Liver (tissue), 3 donors: ENCODE data around the gene CBY3.
"Not testable (repeated sequence)": the region's sequence is repeated elsewhere in the genome, so short reads cannot be mapped to it uniquely, and the experiment has no call there.

Experiments used
- EGR1 ChIP-seq, 2 donors: IDR thresholded peaks; 2 replicates each; pipeline ENCODE4 v1.6.1; 2016 to 2018; ENCODE audit warnings: antibody characterized with exemption in 2 of 2, low read depth in 2 of 2
- FOXA1 ChIP-seq: IDR thresholded peaks from 2 replicates; pipeline ENCODE4 v1.6.1; 2016; ENCODE audit warnings: antibody characterized with exemption
- GABPA ChIP-seq, 2 donors: IDR thresholded peaks in 1 of 2; conservative IDR thresholded peaks in 1 of 2; 2 replicates each; pipeline ENCODE4 v1.6.1; 2016; ENCODE audit warnings: antibody characterized with exemption in 2 of 2, mild to moderate bottlenecking in 1 of 2, moderate library complexity in 1 of 2
- JUND ChIP-seq, 2 donors: IDR thresholded peaks; 2 replicates each; pipeline ENCODE4 v1.6.1; 2016; ENCODE audit warnings: antibody characterized with exemption in 2 of 2
- RAD21 ChIP-seq, 2 donors: IDR thresholded peaks; 2 replicates each; pipeline ENCODE4 v1.6.1; 2016; ENCODE audit warnings: antibody characterized with exemption in 2 of 2, mild to moderate bottlenecking in 2 of 2
- RXRA ChIP-seq, 2 donors: IDR thresholded peaks; 2 replicates each; pipeline ENCODE4 v1.6.1; 2017 to 2018; ENCODE audit warnings: antibody characterized with exemption in 2 of 2, mild to moderate bottlenecking in 1 of 2
- SP1 ChIP-seq: IDR thresholded peaks from 2 replicates; pipeline ENCODE4 v1.6.1; 2018; ENCODE audit warnings: antibody characterized with exemption, mild to moderate bottlenecking
- TAF1 ChIP-seq: conservative IDR thresholded peaks from 2 replicates; pipeline ENCODE4 v1.6.1; 2016; ENCODE audit warnings: antibody characterized with exemption, mild to moderate bottlenecking
- YY1 ChIP-seq: IDR thresholded peaks from 2 replicates; pipeline ENCODE4 v1.6.1; 2016; ENCODE audit warnings: antibody characterized with exemption, mild to moderate bottlenecking
- TF ChIP-seq, protein P1 (sequence below): IDR thresholded peaks from 2 replicates; pipeline ENCODE4 v1.6.1; 2016; ENCODE audit warnings: antibody characterized with exemption, mild to moderate bottlenecking
- TF ChIP-seq, protein P2 (sequence below): fragments of 150-350 bp; IDR thresholded peaks from 2 replicates; pipeline ENCODE4 v1.5.1; 2017; ENCODE audit warnings: improper control_type of control experiment, low read depth, low read length; ENCODE audit not compliant: missing input control
- TF ChIP-seq, protein P3 (sequence below): IDR thresholded peaks from 2 replicates; pipeline ENCODE4 v1.6.1; 2016; ENCODE audit warnings: antibody characterized with exemption
- TF ChIP-seq, protein P4 (sequence below): IDR thresholded peaks from 2 replicates; pipeline ENCODE4 v1.6.1; 2016; ENCODE audit warnings: antibody characterized with exemption
- donor health status: healthy.
- donor health status: healthy.

DNA sequence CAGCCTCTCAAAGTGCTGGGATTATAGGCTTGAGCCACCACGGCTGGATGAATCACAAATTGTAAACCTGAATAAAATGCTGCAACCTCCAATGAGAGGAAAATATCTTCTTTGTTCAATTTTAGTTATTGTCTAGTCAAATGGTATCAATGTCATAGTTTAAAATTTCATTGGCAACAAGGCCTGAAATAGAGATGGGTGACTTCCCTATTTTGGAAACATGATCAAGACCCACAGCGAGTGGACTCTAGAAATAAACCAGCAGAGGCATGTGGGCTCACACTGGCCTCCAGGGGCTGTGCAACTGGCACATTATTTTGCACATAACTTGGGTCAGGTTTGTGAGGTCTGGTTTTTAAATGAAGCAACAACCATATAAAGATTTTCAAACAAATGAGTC lies 27.7 kb downstream of the CBY3 start:
- TF ChIP-seq, protein P1, sequence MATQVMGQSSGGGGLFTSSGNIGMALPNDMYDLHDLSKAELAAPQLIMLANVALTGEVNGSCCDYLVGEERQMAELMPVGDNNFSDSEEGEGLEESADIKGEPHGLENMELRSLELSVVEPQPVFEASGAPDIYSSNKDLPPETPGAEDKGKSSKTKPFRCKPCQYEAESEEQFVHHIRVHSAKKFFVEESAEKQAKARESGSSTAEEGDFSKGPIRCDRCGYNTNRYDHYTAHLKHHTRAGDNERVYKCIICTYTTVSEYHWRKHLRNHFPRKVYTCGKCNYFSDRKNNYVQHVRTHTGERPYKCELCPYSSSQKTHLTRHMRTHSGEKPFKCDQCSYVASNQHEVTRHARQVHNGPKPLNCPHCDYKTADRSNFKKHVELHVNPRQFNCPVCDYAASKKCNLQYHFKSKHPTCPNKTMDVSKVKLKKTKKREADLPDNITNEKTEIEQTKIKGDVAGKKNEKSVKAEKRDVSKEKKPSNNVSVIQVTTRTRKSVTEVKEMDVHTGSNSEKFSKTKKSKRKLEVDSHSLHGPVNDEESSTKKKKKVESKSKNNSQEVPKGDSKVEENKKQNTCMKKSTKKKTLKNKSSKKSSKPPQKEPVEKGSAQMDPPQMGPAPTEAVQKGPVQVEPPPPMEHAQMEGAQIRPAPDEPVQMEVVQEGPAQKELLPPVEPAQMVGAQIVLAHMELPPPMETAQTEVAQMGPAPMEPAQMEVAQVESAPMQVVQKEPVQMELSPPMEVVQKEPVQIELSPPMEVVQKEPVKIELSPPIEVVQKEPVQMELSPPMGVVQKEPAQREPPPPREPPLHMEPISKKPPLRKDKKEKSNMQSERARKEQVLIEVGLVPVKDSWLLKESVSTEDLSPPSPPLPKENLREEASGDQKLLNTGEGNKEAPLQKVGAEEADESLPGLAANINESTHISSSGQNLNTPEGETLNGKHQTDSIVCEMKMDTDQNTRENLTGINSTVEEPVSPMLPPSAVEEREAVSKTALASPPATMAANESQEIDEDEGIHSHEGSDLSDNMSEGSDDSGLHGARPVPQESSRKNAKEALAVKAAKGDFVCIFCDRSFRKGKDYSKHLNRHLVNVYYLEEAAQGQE = not testable (repeated sequence)
- TF ChIP-seq YY1; FOXA1; TAF1; RXRA (IDR thresholded peaks at IDR 0.05); GABPA (IDR thresholded peaks at IDR 0.05 in 1 of 2, conservative IDR thresholded peaks at IDR 0.05 in 1 of 2); SP1; RAD21 (IDR thresholded peaks at IDR 0.05); JUND (IDR thresholded peaks at IDR 0.05); EGR1 (IDR thresholded peaks at IDR 0.05; ENCODE audit: low read depth in 2 of 2): not testable (repeated sequence)
- TF ChIP-seq, protein P2, sequence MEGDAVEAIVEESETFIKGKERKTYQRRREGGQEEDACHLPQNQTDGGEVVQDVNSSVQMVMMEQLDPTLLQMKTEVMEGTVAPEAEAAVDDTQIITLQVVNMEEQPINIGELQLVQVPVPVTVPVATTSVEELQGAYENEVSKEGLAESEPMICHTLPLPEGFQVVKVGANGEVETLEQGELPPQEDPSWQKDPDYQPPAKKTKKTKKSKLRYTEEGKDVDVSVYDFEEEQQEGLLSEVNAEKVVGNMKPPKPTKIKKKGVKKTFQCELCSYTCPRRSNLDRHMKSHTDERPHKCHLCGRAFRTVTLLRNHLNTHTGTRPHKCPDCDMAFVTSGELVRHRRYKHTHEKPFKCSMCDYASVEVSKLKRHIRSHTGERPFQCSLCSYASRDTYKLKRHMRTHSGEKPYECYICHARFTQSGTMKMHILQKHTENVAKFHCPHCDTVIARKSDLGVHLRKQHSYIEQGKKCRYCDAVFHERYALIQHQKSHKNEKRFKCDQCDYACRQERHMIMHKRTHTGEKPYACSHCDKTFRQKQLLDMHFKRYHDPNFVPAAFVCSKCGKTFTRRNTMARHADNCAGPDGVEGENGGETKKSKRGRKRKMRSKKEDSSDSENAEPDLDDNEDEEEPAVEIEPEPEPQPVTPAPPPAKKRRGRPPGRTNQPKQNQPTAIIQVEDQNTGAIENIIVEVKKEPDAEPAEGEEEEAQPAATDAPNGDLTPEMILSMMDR = not testable (repeated sequence)
- TF ChIP-seq, protein P3, sequence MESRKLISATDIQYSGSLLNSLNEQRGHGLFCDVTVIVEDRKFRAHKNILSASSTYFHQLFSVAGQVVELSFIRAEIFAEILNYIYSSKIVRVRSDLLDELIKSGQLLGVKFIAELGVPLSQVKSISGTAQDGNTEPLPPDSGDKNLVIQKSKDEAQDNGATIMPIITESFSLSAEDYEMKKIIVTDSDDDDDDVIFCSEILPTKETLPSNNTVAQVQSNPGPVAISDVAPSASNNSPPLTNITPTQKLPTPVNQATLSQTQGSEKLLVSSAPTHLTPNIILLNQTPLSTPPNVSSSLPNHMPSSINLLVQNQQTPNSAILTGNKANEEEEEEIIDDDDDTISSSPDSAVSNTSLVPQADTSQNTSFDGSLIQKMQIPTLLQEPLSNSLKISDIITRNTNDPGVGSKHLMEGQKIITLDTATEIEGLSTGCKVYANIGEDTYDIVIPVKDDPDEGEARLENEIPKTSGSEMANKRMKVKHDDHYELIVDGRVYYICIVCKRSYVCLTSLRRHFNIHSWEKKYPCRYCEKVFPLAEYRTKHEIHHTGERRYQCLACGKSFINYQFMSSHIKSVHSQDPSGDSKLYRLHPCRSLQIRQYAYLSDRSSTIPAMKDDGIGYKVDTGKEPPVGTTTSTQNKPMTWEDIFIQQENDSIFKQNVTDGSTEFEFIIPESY = not testable (repeated sequence)
- TF ChIP-seq, protein P4, sequence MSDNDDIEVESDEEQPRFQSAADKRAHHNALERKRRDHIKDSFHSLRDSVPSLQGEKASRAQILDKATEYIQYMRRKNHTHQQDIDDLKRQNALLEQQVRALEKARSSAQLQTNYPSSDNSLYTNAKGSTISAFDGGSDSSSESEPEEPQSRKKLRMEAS = not testable (repeated sequence)
